Measurements from ENCODE around the gene PRR29.

The PRR29 gene

GRCh38 chr17:64041912-64042311, 43.8 kb downstream of the PRR29 start:
- FAIRE-seq, result no peak
- TF ChIP-seq, protein P1, sequence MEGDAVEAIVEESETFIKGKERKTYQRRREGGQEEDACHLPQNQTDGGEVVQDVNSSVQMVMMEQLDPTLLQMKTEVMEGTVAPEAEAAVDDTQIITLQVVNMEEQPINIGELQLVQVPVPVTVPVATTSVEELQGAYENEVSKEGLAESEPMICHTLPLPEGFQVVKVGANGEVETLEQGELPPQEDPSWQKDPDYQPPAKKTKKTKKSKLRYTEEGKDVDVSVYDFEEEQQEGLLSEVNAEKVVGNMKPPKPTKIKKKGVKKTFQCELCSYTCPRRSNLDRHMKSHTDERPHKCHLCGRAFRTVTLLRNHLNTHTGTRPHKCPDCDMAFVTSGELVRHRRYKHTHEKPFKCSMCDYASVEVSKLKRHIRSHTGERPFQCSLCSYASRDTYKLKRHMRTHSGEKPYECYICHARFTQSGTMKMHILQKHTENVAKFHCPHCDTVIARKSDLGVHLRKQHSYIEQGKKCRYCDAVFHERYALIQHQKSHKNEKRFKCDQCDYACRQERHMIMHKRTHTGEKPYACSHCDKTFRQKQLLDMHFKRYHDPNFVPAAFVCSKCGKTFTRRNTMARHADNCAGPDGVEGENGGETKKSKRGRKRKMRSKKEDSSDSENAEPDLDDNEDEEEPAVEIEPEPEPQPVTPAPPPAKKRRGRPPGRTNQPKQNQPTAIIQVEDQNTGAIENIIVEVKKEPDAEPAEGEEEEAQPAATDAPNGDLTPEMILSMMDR (IDR thresholded peaks at IDR 0.05; ENCODE audit: insufficient read depth, missing control alignments), result no peak
- DNase-seq (ENCODE audit: insufficient read length, low spot score), result no peak

- FAIRE-seq, result no peak
- TF ChIP-seq, protein P1 (IDR thresholded peaks at IDR 0.05; ENCODE audit: insufficient read depth, missing control alignments), result no peak
- no peak for DNase-seq (ENCODE audit: insufficient read length, low spot score)
These were observed 44.7 kb downstream of the PRR29 start for GRCh38 chr17:64042700-64043485.

GRCh38 chr17:64045176-64045575, 47.0 kb downstream of the PRR29 start:
- FAIRE-seq (no peak), DNase-seq (ENCODE audit: insufficient read length, low spot score) (no peak)
- TF ChIP-seq, protein P1 (IDR thresholded peaks at IDR 0.05; ENCODE audit: insufficient read depth, missing control alignments), result no peak

DNA sequence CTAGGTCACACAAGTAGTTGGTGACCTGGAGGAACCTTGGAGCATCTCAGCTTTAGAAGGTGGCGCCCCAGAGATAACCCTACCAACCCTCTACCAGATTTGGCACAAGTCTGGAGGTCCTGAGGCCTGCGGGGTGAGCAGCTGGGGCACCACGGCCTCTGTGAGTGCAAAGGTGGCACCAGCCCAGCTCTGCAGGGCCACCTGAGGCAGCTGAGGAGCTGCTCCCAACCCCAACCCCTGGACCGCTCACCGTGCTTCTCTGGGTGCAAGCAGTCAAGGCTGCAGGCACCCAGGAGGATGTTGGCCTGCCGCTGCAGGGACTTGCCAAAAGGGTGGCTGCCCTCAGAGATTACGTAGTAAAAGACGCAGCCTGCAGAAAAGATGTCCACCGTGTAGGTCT, 50.7 kb downstream of the PRR29 start:
- DNase-seq (ENCODE audit: insufficient read length, low spot score) (no peak), FAIRE-seq (no peak)
- TF ChIP-seq, protein P1 (IDR thresholded peaks at IDR 0.05; ENCODE audit: insufficient read depth, missing control alignments), result no peak

DNA sequence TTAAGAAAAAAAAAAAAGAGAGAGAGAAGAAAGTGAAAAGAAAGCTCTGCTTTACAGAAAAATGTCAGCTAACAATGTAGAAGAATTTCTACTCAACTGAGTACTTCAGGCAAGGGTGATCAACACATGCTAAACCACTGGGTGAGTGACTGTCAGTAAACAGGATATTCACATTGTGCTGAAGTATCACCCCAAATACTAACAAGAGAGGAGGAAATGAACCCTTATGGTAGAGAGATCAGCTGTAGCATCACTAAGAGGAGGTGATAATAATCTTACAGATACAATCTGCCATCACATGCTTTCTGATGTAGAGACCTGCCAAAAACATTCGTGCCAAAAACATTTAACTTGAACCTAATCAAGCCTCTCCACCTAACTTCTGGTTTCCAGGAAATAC, 53.0 kb downstream of the PRR29 start:
- DNase-seq (ENCODE audit: insufficient read length, low spot score), result no peak
- TF ChIP-seq, protein P1 (IDR thresholded peaks at IDR 0.05; ENCODE audit: insufficient read depth, missing control alignments), result no peak
- FAIRE-seq, result no peak

DNA sequence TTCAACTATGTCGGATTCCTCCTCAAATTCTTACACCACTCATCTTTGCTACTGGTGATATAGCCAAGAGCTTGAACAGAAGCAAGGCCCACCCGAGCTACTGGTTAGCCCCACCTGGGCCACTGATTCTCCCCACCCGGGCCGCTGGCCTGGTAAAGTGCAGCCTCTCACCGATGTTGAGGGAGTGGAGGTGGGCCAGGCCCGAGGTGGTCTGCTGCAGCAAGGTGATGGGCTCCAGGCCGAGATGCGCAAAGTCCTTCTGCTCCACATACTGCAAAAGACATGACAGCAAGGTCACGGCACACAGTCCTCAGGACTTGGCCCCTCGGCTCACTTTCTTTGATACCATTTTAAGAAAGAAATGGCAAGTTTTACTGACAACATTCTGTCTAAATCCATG, 55.0 kb downstream of the PRR29 start:
- TF ChIP-seq, protein P1 (IDR thresholded peaks at IDR 0.05; ENCODE audit: insufficient read depth, missing control alignments), result no peak
- no peak for DNase-seq (ENCODE audit: insufficient read length, low spot score)
- FAIRE-seq, result no peak

Measured in D721Med (cell line).